GM23248 (cell line): ENCODE results near the gene BCL2L2. TPM values are rescaled to one million over a fixed set of nuclear protein-coding genes. Genes with fewer than 3 reads are reported as not detected.
"Not testable (repeated sequence)": the region's sequence is repeated elsewhere in the genome, so short reads cannot be mapped to it uniquely, and the experiment has no call there.

Experiments
- DNase-seq: peaks from one replicate; pipeline ENCODE4 v3.0.0-alpha.2; 2015
- H2AFZ ChIP-seq: fragments of 200-600 bp; sonication (generic); 2 replicates; pipeline ENCODE4 v1.6.1; 2016; ENCODE audit warnings: antibody characterized with exemption
- H3F3A ChIP-seq: fragments of 200-600 bp; sonication (generic); 2 replicates; pipeline ENCODE4 v1.6.1; 2016; ENCODE audit warnings: mild to moderate bottlenecking, antibody characterized with exemption, mixed run types; ENCODE audit not compliant: insufficient read depth
- H3K27ac ChIP-seq: fragments of 200-600 bp; sonication (generic); 2 replicates; pipeline ENCODE4 v1.5.1; 2016; ENCODE audit warnings: mild to moderate bottlenecking
- H3K27me3 ChIP-seq: fragments of 200-600 bp; sonication (generic); replicated peaks from 2 replicates; pipeline ENCODE4 v1.6.1; 2016; ENCODE audit warnings: mild to moderate bottlenecking; ENCODE audit not compliant: insufficient read depth
- H3K36me3 ChIP-seq: fragments of 200-600 bp; sonication (generic); 2 replicates; pipeline ENCODE4 v1.6.1; 2016; ENCODE audit warnings: low read depth, mild to moderate bottlenecking
- H3K4me1 ChIP-seq: fragments of 200-600 bp; sonication (generic); 2 replicates; pipeline ENCODE4 v1.6.1; 2016; ENCODE audit warnings: mild to moderate bottlenecking; ENCODE audit not compliant: insufficient read depth
- H3K4me2 ChIP-seq: fragments of 200-600 bp; sonication (generic); one replicate; pipeline ENCODE4 v1.6.1; 2016; ENCODE audit warnings: mild to moderate bottlenecking; ENCODE audit not compliant: unreplicated experiment
- H3K4me3 ChIP-seq: fragments of 200-600 bp; sonication (generic); 2 replicates; pipeline ENCODE4 v1.5.1; 2016; ENCODE audit warnings: mild to moderate bottlenecking
- H3K79me2 ChIP-seq: fragments of 200-600 bp; sonication (generic); 2 replicates; pipeline ENCODE4 v1.6.1; 2016; ENCODE audit warnings: mild to moderate bottlenecking; ENCODE audit not compliant: insufficient read depth
- H3K9ac ChIP-seq: fragments of 200-600 bp; sonication (generic); 2 replicates; pipeline ENCODE4 v1.6.1; 2016; ENCODE audit warnings: mild to moderate bottlenecking
- H3K9me2 ChIP-seq: fragments of 200-600 bp; sonication (generic); 2 replicates; pipeline ENCODE4 v1.6.1; 2016; ENCODE audit warnings: mixed run types, mild to moderate bottlenecking, moderate library complexity; ENCODE audit not compliant: insufficient read depth
- H3K9me3 ChIP-seq: fragments of 200-600 bp; sonication (generic); one replicate; pipeline ENCODE4 v1.6.1; 2017; ENCODE audit warnings: low read depth
- H4K20me1 ChIP-seq: fragments of 200-600 bp; sonication (generic); 2 replicates; pipeline ENCODE4 v1.6.0; 2016; ENCODE audit not compliant: insufficient read depth
- EZH2 ChIP-seq: fragments of 200-600 bp; sonication (generic); IDR thresholded peaks from 2 replicates; pipeline ENCODE4 v1.6.1; 2018; ENCODE audit warnings: antibody characterized with exemption, mild to moderate bottlenecking; ENCODE audit not compliant: insufficient read depth, poor library complexity, severe bottlenecking
- EZH2phosphoT487 ChIP-seq: fragments of 200-600 bp; sonication (generic); IDR thresholded peaks from 2 replicates; pipeline ENCODE4 v1.6.1; 2018; ENCODE audit warnings: antibody characterized with exemption, moderate library complexity, mild to moderate bottlenecking, low read depth; ENCODE audit not compliant: insufficient read depth
- WGBS, 2 experiments: methylation state at CpG; one replicate each; pipeline ENCODE4 v1.1.6; 2015 to 2017; ENCODE audit warnings: low lambda C conversion rate in 2 of 2, low coverage in 1 of 2; ENCODE audit errors: missing lambda C conversion rate in 2 of 2; 5-methylcytosine and 5-hydroxymethylcytosine counted together
- in situ Hi-C: fragments of 300-500 bp; cut with MboI; formaldehyde crosslinking; loops from 2 replicates; pipeline ENCODE4 v1.15.0; 2020
- polyA plus RNA-seq: library from polyadenylated mRNA; unstranded; fragments of >200 nt; fragmentation: Nextera tagmentation; extraction: Ambion mirVana; gene quantifications from 2 replicates; pipeline ENCODE4 v1.2.1, GENCODE V29; 2016
- total RNA-seq: library from RNA; depleted of rRNA; stranded (reverse); fragments of >200 nt; shearing (Covaris generic); gene quantifications from 2 replicates; pipeline ENCODE4 v1.2.3, GENCODE V29; 2014

BCL2L2 gene
- total and polyA plus RNA-seq, 2 experiments from 2014 or later, result 6.4 to 35.0 TPM

- in situ Hi-C loops, result no loop called here
Observed at GRCh38 chr14:23269193-23269592, 37.4 kb upstream of the BCL2L2 start.

GRCh38 chr14:23275412-23275811 is 31.2 kb upstream of the BCL2L2 start:
- Histone ChIP-seq H3K4me1 (no peaks in the 10 kb centered on the region), H3F3A (no peaks in the 10 kb centered on the region), H3K79me2 (peaks cover 4% of the 10 kb centered on the region; the same call in 1 of the 2 replicates), H3K9me3 (no peaks in the 10 kb centered on the region), H3K27me3 (no peaks in the 10 kb centered on the region), H3K36me3 (no peaks in the 10 kb centered on the region), H3K4me3 (no peak overlapping the region), H3K9ac (no peak overlapping the region), H3K4me2 (no peak overlapping the region), H3K27ac (no peak overlapping the region), H4K20me1 (no peaks in the 10 kb centered on the region), H2AFZ (no peak overlapping the region), H3K9me2 (no peaks in the 10 kb centered on the region)
- no peak for DNase-seq
- no peak for TF ChIP-seq EZH2phosphoT487
- no peak for TF ChIP-seq EZH2
- in situ Hi-C loops, result no loop called here
- WGBS, 2 experiments, result 92 to 100% methylated on average over 2 of the region's 2 CpGs

More at GRCh38 chr14:23269193-23269592, 37.4 kb upstream of the BCL2L2 start:
- Histone ChIP-seq H3K27ac (no peak overlapping the region), H3F3A (no peaks in the 10 kb centered on the region), H3K9me2 (no peaks in the 10 kb centered on the region), H3K9me3 (no peaks in the 10 kb centered on the region), H3K4me2 (no peak overlapping the region), H4K20me1 (no peaks in the 10 kb centered on the region), H2AFZ (no peak overlapping the region), H3K79me2 (no peaks in the 10 kb centered on the region), H3K9ac (no peak overlapping the region), H3K36me3 (no peaks in the 10 kb centered on the region), H3K4me1 (no peaks in the 10 kb centered on the region), H3K27me3 (no peaks in the 10 kb centered on the region), H3K4me3 (no peak overlapping the region)
- TF ChIP-seq EZH2 (no peak), EZH2phosphoT487 (no peak)
- DNase-seq, result no peak
- WGBS, 2 experiments, result 85 to 87% methylated on average over 7 of the region's 7 CpGs

GRCh38 chr14:23277189-23277588 is 29.4 kb upstream of the BCL2L2 start:
- Histone ChIP-seq H3K27me3 (no peaks in the 10 kb centered on the region), H3K4me3 (no peak overlapping the region), H3K36me3 (no peaks in the 10 kb centered on the region), H3K9ac (no peak overlapping the region), H3F3A (no peaks in the 10 kb centered on the region), H4K20me1 (no peaks in the 10 kb centered on the region), H3K9me2 (no peaks in the 10 kb centered on the region), H3K27ac (no peak overlapping the region), H3K79me2 (peaks cover 8% of the 10 kb centered on the region; the same call in 1 of the 2 replicates), H3K9me3 (no peaks in the 10 kb centered on the region), H3K4me2 (no peak overlapping the region), H2AFZ (no peak overlapping the region), H3K4me1 (no peaks in the 10 kb centered on the region)
- 94 to 97% methylated on average over 3 of the region's 3 CpGs for WGBS, 2 experiments
- no peak for DNase-seq
- in situ Hi-C loops, result no loop called here
- no peak for TF ChIP-seq EZH2phosphoT487
- TF ChIP-seq EZH2, result no peak

- H3F3A ChIP-seq, H3K4me3 ChIP-seq, H3K4me2 ChIP-seq, H3K36me3 ChIP-seq, H4K20me1 ChIP-seq, H3K9me2 ChIP-seq, H3K9me3 ChIP-seq, H3K27me3 ChIP-seq, H3K27ac ChIP-seq, H3K79me2 ChIP-seq, H3K9ac ChIP-seq, H2AFZ ChIP-seq, DNase-seq, H3K4me1 ChIP-seq, in situ Hi-C loops: not testable (repeated sequence)
- WGBS, 2 experiments, result 97 to 100% methylated on average over 6 of the region's 6 CpGs
Observed at GRCh38 chr14:23277928-23278327, 28.7 kb upstream of the BCL2L2 start.

GRCh38 chr14:23281247-23281646 is 25.4 kb upstream of the BCL2L2 start:
- H3K27me3 ChIP-seq, result no peaks in the 10 kb centered on the region
- in situ Hi-C loops, result no loop called here
- TF ChIP-seq EZH2 (no peak), EZH2phosphoT487 (no peak)
- peaks cover 9% of the 10 kb centered on the region; the same call in 1 of the 2 replicates for H3K4me1 ChIP-seq
- no peaks in the 10 kb centered on the region for H3K9me3 ChIP-seq
- H3K9ac ChIP-seq, result no peak overlapping the region
- no peak for DNase-seq
- H3K4me2 ChIP-seq, result no peak overlapping the region
- H2AFZ ChIP-seq, result no peak overlapping the region
- no peaks in the 10 kb centered on the region for H3F3A ChIP-seq
- no peaks in the 10 kb centered on the region for H3K9me2 ChIP-seq
- no peaks in the 10 kb centered on the region for H3K36me3 ChIP-seq
- H3K4me3 ChIP-seq, result no peak overlapping the region
- no peaks in the 10 kb centered on the region for H4K20me1 ChIP-seq
- H3K27ac ChIP-seq, result no peak overlapping the region
- H3K79me2 ChIP-seq, result peaks cover 29% of the 10 kb centered on the region
- 96 to 97% methylated on average over 6 of the region's 6 CpGs for WGBS, 2 experiments
